ENCODE results near the gene YKT6.

Gene YKT6

DNA sequence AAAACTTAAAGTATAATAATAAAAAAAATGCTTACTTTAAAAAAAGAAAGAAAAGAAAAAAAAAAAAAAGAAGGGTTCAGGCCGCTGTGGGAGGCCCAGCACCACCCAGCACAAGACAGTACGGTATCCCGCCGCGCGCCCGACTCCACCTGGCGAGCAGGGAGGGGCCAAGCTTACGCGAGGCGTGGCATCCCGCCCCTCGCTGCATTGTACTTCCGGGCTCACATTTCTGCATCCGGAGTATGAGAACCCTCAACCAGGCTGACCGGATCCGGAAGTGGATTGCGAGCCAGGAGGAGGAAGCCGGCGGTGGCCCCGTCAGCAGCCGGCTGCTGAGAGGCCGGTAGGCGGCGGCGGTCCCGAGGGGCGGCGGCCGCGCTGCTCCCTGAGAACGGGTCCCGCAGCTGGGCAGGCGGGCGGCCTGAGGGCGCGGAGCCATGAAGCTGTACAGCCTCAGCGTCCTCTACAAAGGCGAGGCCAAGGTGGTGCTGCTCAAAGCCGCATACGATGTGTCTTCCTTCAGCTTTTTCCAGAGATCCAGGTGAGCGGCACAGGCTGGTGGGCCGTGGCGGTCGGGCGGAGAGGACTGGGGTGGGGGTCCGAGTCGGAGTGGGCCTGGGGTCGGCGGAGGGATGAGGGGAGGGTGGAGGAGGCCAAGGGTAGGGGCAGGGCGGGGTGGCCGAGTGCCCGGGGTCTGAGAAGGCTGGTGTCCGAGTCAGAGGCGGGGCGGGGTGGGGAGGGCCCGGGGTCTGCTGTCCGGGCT is at the start of gene YKT6:
Gene YKT6, plus strand, starts transcription at position 280 of the 763 bp plus-strand sequence. Its CDS starts 158 bp downstream, at position 438.
- TF ChIP-seq, protein P1, sequence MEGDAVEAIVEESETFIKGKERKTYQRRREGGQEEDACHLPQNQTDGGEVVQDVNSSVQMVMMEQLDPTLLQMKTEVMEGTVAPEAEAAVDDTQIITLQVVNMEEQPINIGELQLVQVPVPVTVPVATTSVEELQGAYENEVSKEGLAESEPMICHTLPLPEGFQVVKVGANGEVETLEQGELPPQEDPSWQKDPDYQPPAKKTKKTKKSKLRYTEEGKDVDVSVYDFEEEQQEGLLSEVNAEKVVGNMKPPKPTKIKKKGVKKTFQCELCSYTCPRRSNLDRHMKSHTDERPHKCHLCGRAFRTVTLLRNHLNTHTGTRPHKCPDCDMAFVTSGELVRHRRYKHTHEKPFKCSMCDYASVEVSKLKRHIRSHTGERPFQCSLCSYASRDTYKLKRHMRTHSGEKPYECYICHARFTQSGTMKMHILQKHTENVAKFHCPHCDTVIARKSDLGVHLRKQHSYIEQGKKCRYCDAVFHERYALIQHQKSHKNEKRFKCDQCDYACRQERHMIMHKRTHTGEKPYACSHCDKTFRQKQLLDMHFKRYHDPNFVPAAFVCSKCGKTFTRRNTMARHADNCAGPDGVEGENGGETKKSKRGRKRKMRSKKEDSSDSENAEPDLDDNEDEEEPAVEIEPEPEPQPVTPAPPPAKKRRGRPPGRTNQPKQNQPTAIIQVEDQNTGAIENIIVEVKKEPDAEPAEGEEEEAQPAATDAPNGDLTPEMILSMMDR (IDR thresholded peaks at IDR 0.05; ENCODE audit: borderline replicate concordance, control extremely low read depth, extremely low read depth, insufficient read depth, missing control alignments) = peak; percentile 21
- in situ Hi-C loops (cut with MboI; ENCODE audit: low sequenced_read_pairs, unreplicated experiment) = no loop called here
- peak; percentile 99 for DNase-seq (ENCODE audit: low spot score)

DNA sequence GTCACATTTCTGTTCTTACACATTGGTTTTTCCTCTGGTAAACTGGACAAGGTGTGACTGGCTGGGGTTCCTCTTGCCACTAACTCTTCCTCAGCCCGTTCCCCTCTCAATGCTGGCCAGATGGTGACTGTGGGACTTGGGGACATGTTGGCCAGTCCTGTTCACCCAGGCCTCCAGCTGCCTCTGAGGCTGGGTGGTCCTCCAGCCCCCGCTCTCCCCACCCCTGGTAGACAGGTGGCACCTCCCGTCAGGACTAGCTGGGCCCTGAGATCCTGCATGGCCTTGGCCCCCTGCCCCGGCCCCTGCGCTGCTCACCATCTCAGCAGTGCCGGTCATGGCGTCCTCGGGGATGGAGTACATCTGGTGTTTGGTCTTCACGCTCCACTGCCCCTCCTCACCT is 48.8 kb upstream of the YKT6 start:
- DNase-seq (ENCODE audit: low spot score) = no peak
- TF ChIP-seq, protein P1 (IDR thresholded peaks at IDR 0.05; ENCODE audit: borderline replicate concordance, control extremely low read depth, extremely low read depth, insufficient read depth, missing control alignments) = no peak
- in situ Hi-C loops (cut with MboI; ENCODE audit: low sequenced_read_pairs, unreplicated experiment) = no loop called here

DNA sequence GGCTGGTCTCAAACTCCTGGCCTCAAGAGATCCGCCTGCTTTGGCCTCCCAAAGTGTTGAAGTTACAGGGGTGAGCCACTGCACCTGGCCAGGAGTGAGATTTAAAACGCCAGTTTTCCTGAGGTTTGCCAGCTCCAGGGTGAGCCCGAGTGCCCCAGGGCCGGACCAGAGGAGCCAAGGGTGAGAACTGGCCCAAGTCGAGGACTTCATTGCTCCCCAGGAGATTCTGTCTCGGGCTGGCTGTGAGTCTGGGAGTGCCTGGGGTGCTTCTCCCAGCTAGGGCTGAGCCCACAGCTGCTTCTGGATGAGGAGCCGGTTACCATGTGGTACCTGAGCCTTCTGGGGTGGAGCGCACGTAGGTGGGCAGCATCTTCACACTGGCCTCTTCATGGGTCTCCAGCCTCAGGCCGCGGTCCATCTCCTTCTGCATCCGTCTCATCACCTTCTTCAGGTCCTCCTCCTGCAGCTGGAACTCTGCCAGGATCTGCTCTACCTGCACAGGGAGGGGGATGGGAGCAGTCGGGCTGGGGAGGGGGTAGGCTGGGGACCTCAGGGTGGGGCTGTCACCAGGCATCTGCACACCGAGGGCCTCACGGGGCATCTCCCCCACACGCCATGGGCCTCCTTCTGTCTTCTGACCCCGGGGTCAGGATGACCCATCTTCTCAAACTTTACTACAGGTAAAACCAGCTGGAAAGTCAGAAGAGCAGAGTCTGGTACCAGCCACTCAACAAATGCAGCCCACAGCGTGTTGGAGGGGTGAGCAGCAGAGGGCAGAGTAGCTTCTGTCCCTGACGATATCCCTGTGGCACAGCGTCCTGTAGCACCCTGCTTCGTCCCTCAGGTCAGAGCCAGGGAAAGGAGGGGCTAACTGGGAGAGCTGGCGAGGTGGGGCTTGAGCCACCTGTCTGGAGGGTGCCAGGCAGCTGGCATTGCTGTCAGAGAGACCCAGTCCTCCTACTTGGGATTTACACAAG is 47.5 kb upstream of the YKT6 start:
- TF ChIP-seq, protein P1 (IDR thresholded peaks at IDR 0.05; ENCODE audit: borderline replicate concordance, control extremely low read depth, extremely low read depth, insufficient read depth, missing control alignments) = no peak
- in situ Hi-C loops (cut with MboI; ENCODE audit: low sequenced_read_pairs, unreplicated experiment) = no loop called here
- DNase-seq (ENCODE audit: low spot score) = no peak

DNA sequence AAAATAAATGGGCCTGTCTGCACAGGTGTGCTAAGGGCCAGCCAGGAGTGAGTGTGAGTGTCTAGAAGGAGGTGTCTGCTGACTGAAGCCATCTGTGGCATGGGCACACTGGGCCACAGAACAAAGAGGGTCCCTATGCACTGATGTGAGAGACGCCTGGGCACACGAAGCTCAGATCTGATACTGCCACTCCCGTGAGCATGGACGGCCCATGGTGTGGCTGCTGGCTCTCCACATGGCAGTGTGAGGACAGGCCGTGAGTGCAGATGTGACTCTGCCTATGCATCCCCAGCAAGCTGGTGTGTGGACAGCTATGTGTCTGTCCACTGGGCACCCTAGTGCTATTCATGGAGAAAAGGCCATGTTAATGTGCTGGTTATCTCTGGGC is 46.8 kb upstream of the YKT6 start:
- DNase-seq (ENCODE audit: low spot score) = peak; percentile 19
- in situ Hi-C loops (cut with MboI; ENCODE audit: low sequenced_read_pairs, unreplicated experiment) = no loop called here
- TF ChIP-seq, protein P1 (IDR thresholded peaks at IDR 0.05; ENCODE audit: borderline replicate concordance, control extremely low read depth, extremely low read depth, insufficient read depth, missing control alignments) = no peak

DNA sequence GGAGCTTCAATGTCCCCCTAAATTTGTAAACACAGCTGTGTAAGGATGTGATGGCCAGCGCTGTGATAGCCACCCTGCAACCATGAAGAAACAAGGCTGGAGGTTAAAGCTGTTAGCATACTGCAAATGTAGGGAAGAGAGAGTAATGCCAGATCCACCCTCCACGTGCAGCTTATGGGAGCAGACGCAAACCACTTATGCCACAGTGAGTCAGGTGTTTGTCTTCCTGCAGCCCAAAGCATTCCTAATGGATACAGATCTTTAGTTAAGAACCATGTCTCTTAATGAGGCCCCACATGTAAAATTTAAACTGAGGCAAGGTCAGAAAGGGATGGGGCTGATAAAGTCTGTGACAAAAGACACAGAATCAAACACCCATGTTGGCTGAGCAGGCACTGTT is 46.1 kb upstream of the YKT6 start:
- TF ChIP-seq, protein P1 (IDR thresholded peaks at IDR 0.05; ENCODE audit: borderline replicate concordance, control extremely low read depth, extremely low read depth, insufficient read depth, missing control alignments) = no peak
- no peak for DNase-seq (ENCODE audit: low spot score)
- in situ Hi-C loops (cut with MboI; ENCODE audit: low sequenced_read_pairs, unreplicated experiment) = no loop called here
